ENCODE results near the gene PDS5A.

- TF ChIP-seq, protein P1, sequence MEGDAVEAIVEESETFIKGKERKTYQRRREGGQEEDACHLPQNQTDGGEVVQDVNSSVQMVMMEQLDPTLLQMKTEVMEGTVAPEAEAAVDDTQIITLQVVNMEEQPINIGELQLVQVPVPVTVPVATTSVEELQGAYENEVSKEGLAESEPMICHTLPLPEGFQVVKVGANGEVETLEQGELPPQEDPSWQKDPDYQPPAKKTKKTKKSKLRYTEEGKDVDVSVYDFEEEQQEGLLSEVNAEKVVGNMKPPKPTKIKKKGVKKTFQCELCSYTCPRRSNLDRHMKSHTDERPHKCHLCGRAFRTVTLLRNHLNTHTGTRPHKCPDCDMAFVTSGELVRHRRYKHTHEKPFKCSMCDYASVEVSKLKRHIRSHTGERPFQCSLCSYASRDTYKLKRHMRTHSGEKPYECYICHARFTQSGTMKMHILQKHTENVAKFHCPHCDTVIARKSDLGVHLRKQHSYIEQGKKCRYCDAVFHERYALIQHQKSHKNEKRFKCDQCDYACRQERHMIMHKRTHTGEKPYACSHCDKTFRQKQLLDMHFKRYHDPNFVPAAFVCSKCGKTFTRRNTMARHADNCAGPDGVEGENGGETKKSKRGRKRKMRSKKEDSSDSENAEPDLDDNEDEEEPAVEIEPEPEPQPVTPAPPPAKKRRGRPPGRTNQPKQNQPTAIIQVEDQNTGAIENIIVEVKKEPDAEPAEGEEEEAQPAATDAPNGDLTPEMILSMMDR (IDR thresholded peaks at IDR 0.05; ENCODE audit: low read depth, low read length, poor library complexity, severe bottlenecking) = no peak
- no peak for TF ChIP-seq EZH2phosphoT487 (IDR thresholded peaks at IDR 0.05; ENCODE audit: borderline replicate concordance, low read length)
Measured at GRCh38 chr4:39941682-39942217, 36.0 kb downstream of the PDS5A start.
